Heart left ventricle (tissue), 13 donors: Measurements from ENCODE around the gene FBF1.

ENCODE experiments used
- POLR2A ChIP-seq, 2 donors: fragments of 450-650 bp; IDR thresholded peaks; one replicate each; pipeline ENCODE4 v1.6.1; 2017; ENCODE audit warnings: antibody characterized with exemption in 2 of 2, mild to moderate bottlenecking in 2 of 2, moderate library complexity in 2 of 2
- TF ChIP-seq, protein P1 (sequence below), 12 donors: fragments of 200-600 bp; sonication (generic) in 4 of 12; IDR thresholded peaks; one replicate each; pipeline versions ENCODE4 v1.5.0 to v1.8.0; 2018 to 2022; ENCODE audit warnings: antibody characterized with exemption in 12 of 12, mild to moderate bottlenecking in 5 of 12
- donor health status: ischemic (EF 13 %, LVEDD 7.1; RV severe dilation, severe dysfunction).
- donor health status: DM: no; HTN: yes; CAD: no.
- donor health status: DM: no; HTN: no; CAD: no.
- donor health status: ischemic (EF 25% LVEDD 6.9; RV normal size, moderate dysfunction).
- donor health status: ischemic (EF 25% LVEDD 5.7; RV mildly dilated, moderate dysfunction).
- donor health status: ischemic (EF 35%, LVEDD 5.7; RV mildly dilated, moderate dysfunction).
- donor health status: nonischemic (EF 11% LVEDD 7.7; RV severe dilation, severe dysfunction).
- donor health status: DM: yes; HTN: yes; CAD: no.
- donor health status: PGD.
- donor health status: ischemic (EF 29% LVEDD 5.4; RV normal size, mild dysfunction).
- donor health status: nonischemic (EF 23%, LVEDD 6.1; RV moderate dilation, normal function).

DNA sequence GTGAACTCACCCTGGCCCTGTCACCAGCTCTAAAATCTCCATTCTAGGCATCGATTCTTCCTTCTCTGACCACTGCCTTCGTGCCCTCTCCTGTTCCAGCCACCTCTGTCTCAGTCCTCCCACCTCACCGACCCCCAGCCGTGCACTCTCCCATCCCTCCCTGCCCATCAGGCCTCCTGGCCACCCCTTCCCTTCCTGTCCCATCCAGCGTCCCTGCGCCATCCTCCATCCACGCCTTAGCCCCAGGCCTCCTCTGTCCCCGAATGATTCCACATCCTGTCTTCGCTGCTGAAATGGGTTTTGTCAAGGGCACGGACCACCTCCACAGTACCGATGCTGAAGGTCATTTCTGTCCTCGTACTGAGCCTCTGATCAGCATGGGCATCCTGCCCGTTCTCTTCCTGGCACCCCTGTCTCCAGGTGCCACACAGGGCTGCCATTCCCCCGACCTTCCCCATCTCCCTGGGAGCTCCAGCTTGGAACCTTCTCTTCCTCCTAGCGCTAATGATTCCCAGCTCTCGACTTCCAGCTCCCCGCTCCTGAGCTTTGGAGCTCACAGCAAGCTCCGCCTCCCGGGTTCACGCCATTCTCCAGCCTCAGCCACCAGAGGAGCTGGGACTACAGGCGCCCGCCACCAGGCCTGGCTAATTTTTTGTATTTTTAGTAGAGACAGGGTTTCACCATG is 46.7 kb downstream of the FBF1 start:
- TF ChIP-seq, protein P1, sequence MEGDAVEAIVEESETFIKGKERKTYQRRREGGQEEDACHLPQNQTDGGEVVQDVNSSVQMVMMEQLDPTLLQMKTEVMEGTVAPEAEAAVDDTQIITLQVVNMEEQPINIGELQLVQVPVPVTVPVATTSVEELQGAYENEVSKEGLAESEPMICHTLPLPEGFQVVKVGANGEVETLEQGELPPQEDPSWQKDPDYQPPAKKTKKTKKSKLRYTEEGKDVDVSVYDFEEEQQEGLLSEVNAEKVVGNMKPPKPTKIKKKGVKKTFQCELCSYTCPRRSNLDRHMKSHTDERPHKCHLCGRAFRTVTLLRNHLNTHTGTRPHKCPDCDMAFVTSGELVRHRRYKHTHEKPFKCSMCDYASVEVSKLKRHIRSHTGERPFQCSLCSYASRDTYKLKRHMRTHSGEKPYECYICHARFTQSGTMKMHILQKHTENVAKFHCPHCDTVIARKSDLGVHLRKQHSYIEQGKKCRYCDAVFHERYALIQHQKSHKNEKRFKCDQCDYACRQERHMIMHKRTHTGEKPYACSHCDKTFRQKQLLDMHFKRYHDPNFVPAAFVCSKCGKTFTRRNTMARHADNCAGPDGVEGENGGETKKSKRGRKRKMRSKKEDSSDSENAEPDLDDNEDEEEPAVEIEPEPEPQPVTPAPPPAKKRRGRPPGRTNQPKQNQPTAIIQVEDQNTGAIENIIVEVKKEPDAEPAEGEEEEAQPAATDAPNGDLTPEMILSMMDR (IDR thresholded peaks at IDR 0.05), result no peak
- no peak for TF ChIP-seq POLR2A (IDR thresholded peaks at IDR 0.05)
